B cell (primary cell): Measurements from ENCODE around the gene SLC12A7. TPM values are rescaled to one million over a fixed set of nuclear protein-coding genes. Genes with fewer than 3 reads are reported as not detected.

ENCODE experiments used
- ATAC-seq: fragments of 200-7000 bp; cut with Tn5 transposase; one replicate; pipeline ENCODE4 v1.10.0; 2021; ENCODE audit warnings: low read depth, mild to moderate bottlenecking, moderate number of reproducible peaks, moderate library complexity
- CTCF ChIA-PET: fragments of 350-600 bp; sonication (Branson Sonifier 250); formaldehyde crosslinking; loops from one replicate; lab custom pipeline; 2021; ENCODE audit warnings: antibody characterized with exemption, inconsistent platforms; lab: Charles Lee
- POLR2A ChIA-PET: fragments of 350-600 bp; sonication (Branson Sonifier 250); formaldehyde crosslinking; loops from one replicate; lab custom pipeline; 2021; ENCODE audit warnings: antibody characterized with exemption; lab: Charles Lee
- DNase-seq: peaks from one replicate; pipeline ENCODE4 v3.0.0; 2013
- H2AFZ ChIP-seq: 2 replicates; pipeline ENCODE4 v1.6.1; 2012; ENCODE audit warnings: mild to moderate bottlenecking, low read depth, low read length; ENCODE audit not compliant: insufficient read depth, poor library complexity, severe bottlenecking
- H3K27ac ChIP-seq, 2 donors: 1 replicate in 1 of 2; 2 replicates in 1 of 2; pipeline ENCODE4 v1.5.1; 2012 to 2013; ENCODE audit warnings: low read length in 2 of 2, mild to moderate bottlenecking in 2 of 2, moderate library complexity in 1 of 2
- H3K27me3 ChIP-seq, 4 experiments: fragments of 200-600 bp in 1 of 4; sonication (generic) in 1 of 4; replicated peaks in 1 of 4; 1 replicate in 2 of 4; 2 replicates in 2 of 4; pipeline versions ENCODE4 v1.6.1 to v1.7.0; 2013 to 2016; ENCODE audit warnings: low read length in 3 of 4, mild to moderate bottlenecking in 2 of 4, mixed read lengths in 1 of 4, moderate library complexity in 1 of 4; ENCODE audit not compliant: insufficient read depth in 4 of 4, control insufficient read depth in 3 of 4; ENCODE audit errors: control extremely low read depth in 1 of 4
- H3K36me3 ChIP-seq, 2 experiments: replicated peaks in 1 of 2; 1 replicate in 1 of 2; 2 replicates in 1 of 2; pipeline versions ENCODE4 v1.6.1 to v1.7.1; 2013; ENCODE audit warnings: low read length in 1 of 2; ENCODE audit not compliant: insufficient read depth in 2 of 2, control insufficient read depth in 1 of 2; ENCODE audit errors: control extremely low read depth in 1 of 2, extremely low read depth in 1 of 2
- H3K4me1 ChIP-seq, 2 donors: fragments of 200-600 bp in 1 of 2; sonication (generic) in 1 of 2; 1 replicate in 1 of 2; 2 replicates in 1 of 2; pipeline versions ENCODE4 v1.5.1 to v1.6.1; 2013 to 2017; ENCODE audit warnings: low read length in 2 of 2; ENCODE audit not compliant: control insufficient read depth in 2 of 2, insufficient read depth in 2 of 2
- H3K4me2 ChIP-seq: replicated peaks from 2 replicates; pipeline ENCODE3; 2012; ENCODE audit warnings: mild to moderate bottlenecking, low read depth, low read length; ENCODE audit not compliant: poor library complexity, severe bottlenecking
- H3K4me3 ChIP-seq, 5 experiments: fragments of 200-600 bp in 1 of 5; sonication (generic) in 1 of 5; 1 replicate in 3 of 5; 2 replicates in 2 of 5; pipeline versions ENCODE4 v1.5.1 to v1.7.0; 2011 to 2016; ENCODE audit warnings: low read length in 4 of 5, mild to moderate bottlenecking in 4 of 5, low read depth in 2 of 5, control low read depth in 1 of 5, moderate library complexity in 1 of 5; ENCODE audit not compliant: insufficient read depth in 1 of 5; ENCODE audit errors: control extremely low read depth in 1 of 5, extremely low read depth in 1 of 5
- H3K79me2 ChIP-seq: fragments of 200-600 bp; sonication (generic); one replicate; pipeline ENCODE4 v1.6.0; 2016; ENCODE audit warnings: low read length; ENCODE audit not compliant: control insufficient read depth, insufficient read depth
- H3K9ac ChIP-seq: fragments of 200-600 bp; sonication (generic); 2 replicates; pipeline ENCODE4 v1.6.1; 2017; ENCODE audit warnings: mild to moderate bottlenecking, low read length, moderate library complexity
- H3K9me3 ChIP-seq, 3 donors: one replicate each; pipeline versions ENCODE4 v1.6.1 to v1.7.1; 2013; ENCODE audit warnings: low read length in 2 of 3; ENCODE audit not compliant: control insufficient read depth in 2 of 3, insufficient read depth in 1 of 3; ENCODE audit errors: control extremely low read depth in 1 of 3
- H4K20me1 ChIP-seq: 2 replicates; pipeline ENCODE4 v1.6.0; 2012; ENCODE audit warnings: mild to moderate bottlenecking, low read length; ENCODE audit not compliant: insufficient read depth, control insufficient read depth, poor library complexity, severe bottlenecking
- H3K27ac Mint-ChIP-seq: one replicate; pipeline ENCODE4 v1.8.0; 2021; ENCODE audit warnings: mixed read lengths
- H3K27me3 Mint-ChIP-seq: one replicate; pipeline ENCODE4 v1.8.0; 2021; ENCODE audit warnings: mixed read lengths
- H3K4me1 Mint-ChIP-seq: one replicate; pipeline ENCODE4 v1.8.0; 2021; ENCODE audit warnings: mixed read lengths
- H3K4me3 Mint-ChIP-seq: one replicate; pipeline ENCODE4 v1.8.0; 2021; ENCODE audit warnings: mixed read lengths
- H3K9me3 Mint-ChIP-seq: one replicate; pipeline ENCODE4 v1.8.0; 2022; ENCODE audit warnings: mixed read lengths; ENCODE audit not compliant: insufficient read depth
- CTCF ChIP-seq: fragments of 200-600 bp; IDR thresholded peaks from one replicate; pipeline ENCODE4 v1.8.0; 2022; ENCODE audit warnings: antibody characterized with exemption, mild to moderate bottlenecking
- EZH2 ChIP-seq: IDR thresholded peaks from 2 replicates; pipeline ENCODE4 v1.6.1; 2012; ENCODE audit warnings: borderline replicate concordance, low read depth, mild to moderate bottlenecking, moderate library complexity, low read length; ENCODE audit not compliant: insufficient read depth, poor library complexity, severe bottlenecking
- WGBS: methylation state at CpG from one replicate; pipeline ENCODE4 v1.1.5; 2013; ENCODE audit warnings: missing lambda C conversion rate; ENCODE audit not compliant: insufficient coverage; 5-methylcytosine and 5-hydroxymethylcytosine counted together
- intact Hi-C: fragments of 100-400 bp; cut with micrococcal nuclease; formaldehyde crosslinking; loops from one replicate; pipeline ENCODE4 v1.10.0; 2022
- polyA plus RNA-seq: library from polyadenylated mRNA; depleted of rRNA; stranded (reverse); fragments of >200 nt; gene quantifications from 2 replicates; pipeline ENCODE4 v1.2.3, GENCODE V29; 2012
- total RNA-seq, 2 donors: library from RNA; stranded (reverse); fragments of 120-200 nt in 1 of 2; gene quantifications; 1 replicate in 1 of 2; 2 replicates in 1 of 2; pipeline versions ENCODE4 v1.2.3 to v1.2.4, GENCODE V29; 2013 to 2022

The SLC12A7 gene
- total and polyA plus RNA-seq, 2 donors (not counting 1 experiment from before 2014, with no cell fraction given) = 25.5 to 34.4 TPM

- H3K4me3 Mint-ChIP-seq = peak overlapping the region; percentile 89
Measured at GRCh38 chr5:1109542-1110306, 2.1 kb downstream of the SLC12A7 start.

More at GRCh38 chr5:1109542-1110306, 2.1 kb downstream of the SLC12A7 start:
- 93% methylated on average over 26 of the region's 26 CpGs for WGBS
- Mint-ChIP-seq H3K4me1 (peaks cover 53% of the 10 kb centered on the region), H3K27ac (peak overlapping the region; percentile 71), H3K9me3 (no peaks in the 10 kb centered on the region), H3K27me3 (no peaks in the 10 kb centered on the region)
- DNase-seq (no peak), ATAC-seq (no peak)
- Histone ChIP-seq H3K9ac (no peak overlapping the region), H3K27ac (no peak overlapping the region), H3K4me1 (peaks cover 34 to 53% of the 10 kb centered on the region in 2 donors), H3K79me2 (peaks cover 26% of the 10 kb centered on the region), H2AFZ (no peak overlapping the region), H3K9me3 (no peaks in the 10 kb centered on the region), H3K4me2 (peak overlapping the region; percentile 99), H3K27me3 (peaks cover 0 to 11% (median 0%) of the 10 kb centered on the region in 4 experiments), H3K36me3 (no peaks in the 10 kb centered on the region), H3K4me3 (peak overlapping the region in 1 of 5 experiments; percentile 73), H4K20me1 (peaks cover 29% of the 10 kb centered on the region)
- intact Hi-C loops = no loop called here
- TF ChIP-seq EZH2 = no peak
- TF ChIP-seq CTCF = no peak
- ChIA-PET POLR2A (no interaction called here), CTCF (interaction anchor here (1.0 to 2.7 kb wide), 3 partner anchors 24 to 186 kb away, joined by 3 to 6 read pairs (median 3); no protein-coding TSS in a partner anchor)
